ENCODE results near the gene CD34.

DNA sequence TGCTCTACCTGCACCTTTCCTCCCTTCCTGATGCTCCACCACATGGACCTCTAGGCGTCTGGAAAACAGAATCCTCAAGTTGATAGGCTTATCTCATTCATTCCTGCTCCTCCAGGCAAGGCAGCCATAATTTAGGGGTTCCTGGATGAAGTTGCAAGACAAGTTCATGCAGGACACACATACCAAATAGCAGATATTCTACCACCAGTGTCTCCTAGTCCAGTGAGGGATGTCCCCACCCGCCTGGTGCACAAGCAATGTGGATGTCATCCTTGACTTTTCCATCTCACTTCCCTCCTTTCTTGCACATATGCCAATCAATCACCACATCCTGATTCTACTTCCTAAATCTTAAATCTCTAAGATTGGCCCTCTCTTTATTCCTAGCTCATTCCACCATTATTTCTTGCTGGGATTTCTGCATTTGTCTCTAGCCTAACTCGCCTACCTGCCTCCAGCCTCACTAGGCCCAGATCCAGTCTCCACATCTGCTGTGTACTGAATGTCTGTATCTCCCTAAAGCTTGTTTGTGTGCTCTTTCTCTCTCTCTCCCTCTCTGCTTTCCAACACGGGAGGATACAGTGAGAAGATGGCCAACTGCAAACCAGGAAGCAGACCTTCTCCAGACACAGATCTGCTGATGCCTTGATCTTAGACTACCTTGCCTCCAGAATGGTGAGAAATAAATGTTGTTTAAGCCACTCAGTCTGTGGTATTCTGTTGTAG lies 40.5 kb downstream of the CD34 start:
- TF ChIP-seq, protein P1, sequence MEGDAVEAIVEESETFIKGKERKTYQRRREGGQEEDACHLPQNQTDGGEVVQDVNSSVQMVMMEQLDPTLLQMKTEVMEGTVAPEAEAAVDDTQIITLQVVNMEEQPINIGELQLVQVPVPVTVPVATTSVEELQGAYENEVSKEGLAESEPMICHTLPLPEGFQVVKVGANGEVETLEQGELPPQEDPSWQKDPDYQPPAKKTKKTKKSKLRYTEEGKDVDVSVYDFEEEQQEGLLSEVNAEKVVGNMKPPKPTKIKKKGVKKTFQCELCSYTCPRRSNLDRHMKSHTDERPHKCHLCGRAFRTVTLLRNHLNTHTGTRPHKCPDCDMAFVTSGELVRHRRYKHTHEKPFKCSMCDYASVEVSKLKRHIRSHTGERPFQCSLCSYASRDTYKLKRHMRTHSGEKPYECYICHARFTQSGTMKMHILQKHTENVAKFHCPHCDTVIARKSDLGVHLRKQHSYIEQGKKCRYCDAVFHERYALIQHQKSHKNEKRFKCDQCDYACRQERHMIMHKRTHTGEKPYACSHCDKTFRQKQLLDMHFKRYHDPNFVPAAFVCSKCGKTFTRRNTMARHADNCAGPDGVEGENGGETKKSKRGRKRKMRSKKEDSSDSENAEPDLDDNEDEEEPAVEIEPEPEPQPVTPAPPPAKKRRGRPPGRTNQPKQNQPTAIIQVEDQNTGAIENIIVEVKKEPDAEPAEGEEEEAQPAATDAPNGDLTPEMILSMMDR (IDR thresholded peaks at IDR 0.05) = no peak
- TF ChIP-seq POLR2A (IDR thresholded peaks at IDR 0.05) = no peak

All from stomach (tissue), 4 donors.